GM03348 (cell line): Measurements from ENCODE around the gene IL1R2.

Experiments used
- DNase-seq: peaks from one replicate; pipeline ENCODE4 v3.0.0; 2012; ENCODE audit warnings: low spot score

The IL1R2 gene

DNA sequence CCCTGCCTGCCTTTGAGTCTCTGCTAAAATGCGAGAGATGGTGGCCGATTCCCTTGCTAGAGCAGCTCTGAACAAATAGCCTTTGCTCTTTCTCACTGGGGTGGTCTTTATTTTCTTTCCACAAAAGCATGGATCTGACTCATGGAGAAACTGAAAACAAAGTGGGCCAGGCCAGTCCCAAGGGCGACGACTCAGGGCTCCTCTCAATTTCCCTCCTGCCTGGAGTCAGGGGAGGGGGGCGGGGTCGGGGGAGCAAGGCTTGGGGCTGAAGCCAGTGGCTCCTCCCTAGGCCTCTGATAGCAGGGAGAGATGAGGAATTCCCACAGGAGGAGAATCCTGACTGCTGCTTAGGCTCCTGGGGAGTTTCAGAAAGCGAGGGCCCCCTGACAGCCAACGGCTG is 17.1 kb upstream of the IL1R2 start:
- no peak for DNase-seq

DNA sequence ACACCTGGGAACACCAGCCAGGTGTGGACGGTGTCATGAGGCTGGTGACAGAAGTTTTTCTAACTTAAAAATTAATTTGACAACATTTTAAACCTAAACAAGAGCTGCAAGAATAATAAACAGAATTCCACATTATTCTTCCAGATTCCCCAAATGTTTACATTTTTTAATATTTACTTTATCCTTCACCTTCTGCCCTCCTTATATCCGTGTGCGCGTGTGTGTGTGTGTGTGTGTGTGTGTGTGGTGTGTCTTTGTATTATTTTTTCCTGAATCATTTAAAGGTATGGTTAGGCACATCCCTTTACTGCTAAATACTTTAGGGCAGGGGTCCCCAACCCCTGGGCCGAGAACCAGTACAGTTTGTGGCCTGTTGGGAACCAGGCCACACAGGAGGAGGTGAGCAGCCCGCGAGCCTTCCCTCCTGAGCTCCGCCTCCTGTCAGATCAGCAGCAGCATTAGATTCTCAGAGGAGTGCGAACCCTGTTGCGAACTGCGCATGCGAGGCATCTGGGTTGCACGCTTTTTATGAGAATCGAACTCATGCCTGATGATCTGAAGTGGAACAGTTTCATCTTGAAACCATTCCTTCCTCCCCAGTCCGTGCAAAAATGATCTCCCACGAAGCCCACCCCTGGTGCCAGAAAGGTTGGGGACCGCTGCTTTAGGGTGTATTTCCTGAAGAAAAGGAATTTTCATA is 16.4 kb upstream of the IL1R2 start:
- DNase-seq, result no peak

DNA sequence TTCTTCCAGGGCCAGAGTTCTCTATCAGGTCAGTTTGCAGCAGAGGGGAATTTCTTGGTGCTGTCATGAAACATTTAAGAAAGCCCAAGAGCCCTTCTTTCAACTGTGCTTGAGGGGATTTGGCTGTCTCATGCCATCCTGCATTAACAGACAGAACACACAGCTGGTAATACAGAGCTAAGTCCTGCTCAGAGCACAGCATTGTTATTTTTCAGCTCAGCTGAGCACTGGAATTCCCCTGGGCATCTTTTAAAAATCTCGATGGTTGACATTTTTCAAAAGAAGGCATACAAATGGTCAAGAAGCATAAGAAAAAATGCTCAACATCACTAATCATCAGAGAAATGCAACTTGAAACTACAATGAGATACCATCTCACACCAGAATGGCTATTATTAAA is 14.9 kb upstream of the IL1R2 start:
- no peak for DNase-seq

DNA sequence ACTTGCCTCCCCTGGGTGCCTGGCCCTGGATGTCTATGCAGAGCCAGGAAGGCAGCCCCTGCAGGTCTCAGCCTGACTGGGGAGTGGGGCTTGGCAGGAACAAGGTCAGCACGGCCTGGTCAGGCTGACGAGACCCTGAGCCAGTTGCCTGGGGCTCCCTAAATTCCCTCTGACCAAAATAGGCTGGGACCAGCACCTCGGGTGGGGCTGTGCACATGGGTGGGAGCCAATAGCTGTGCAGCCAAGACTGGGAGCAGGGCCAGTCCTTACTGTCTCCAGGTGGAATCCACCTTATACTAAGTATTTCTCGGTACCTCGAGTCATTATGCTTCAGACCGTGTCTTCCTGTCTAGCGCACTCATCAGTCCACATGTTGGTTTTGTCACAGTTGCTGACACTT is 11.4 kb upstream of the IL1R2 start:
- DNase-seq, result no peak

DNA sequence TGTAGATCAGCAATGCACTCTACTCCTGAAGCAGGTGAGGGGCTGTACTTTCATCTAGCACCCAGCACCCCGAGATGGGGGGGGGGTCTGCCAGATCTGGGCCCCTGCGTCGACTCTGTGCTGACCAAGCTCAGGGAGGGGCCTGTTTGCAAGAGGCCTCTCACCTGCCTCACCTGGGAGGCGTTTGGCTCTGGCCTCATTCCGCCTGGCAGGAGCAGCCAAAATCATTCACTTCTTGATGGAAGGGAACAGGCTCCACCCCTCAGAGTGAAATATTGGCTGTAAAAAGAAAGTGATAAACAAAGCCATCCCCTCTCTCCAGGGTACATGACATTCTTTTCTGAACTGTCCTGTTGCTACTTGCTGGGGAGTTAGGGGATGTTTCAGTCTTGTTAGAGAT is 10.7 kb upstream of the IL1R2 start:
- no peak for DNase-seq

DNA sequence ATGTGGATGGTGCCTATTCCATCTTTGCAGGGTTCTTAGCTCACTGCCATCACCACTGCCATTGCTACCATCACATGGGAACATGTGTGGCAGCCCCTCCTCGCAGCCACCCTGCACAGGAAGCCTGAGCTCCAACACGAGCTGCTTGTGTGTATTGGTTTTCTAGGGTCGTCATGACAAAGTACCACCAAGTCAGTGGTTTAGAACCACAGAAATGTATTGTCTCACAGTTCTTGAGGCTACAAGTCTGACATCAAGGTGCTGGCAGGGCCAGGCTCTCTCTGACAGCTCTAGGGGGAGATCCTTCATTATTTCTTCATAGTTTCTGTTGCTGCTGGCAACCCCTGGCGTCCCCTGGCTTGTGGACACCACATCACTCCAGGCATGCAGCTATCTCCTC is 10.3 kb upstream of the IL1R2 start:
- DNase-seq, result no peak

DNA sequence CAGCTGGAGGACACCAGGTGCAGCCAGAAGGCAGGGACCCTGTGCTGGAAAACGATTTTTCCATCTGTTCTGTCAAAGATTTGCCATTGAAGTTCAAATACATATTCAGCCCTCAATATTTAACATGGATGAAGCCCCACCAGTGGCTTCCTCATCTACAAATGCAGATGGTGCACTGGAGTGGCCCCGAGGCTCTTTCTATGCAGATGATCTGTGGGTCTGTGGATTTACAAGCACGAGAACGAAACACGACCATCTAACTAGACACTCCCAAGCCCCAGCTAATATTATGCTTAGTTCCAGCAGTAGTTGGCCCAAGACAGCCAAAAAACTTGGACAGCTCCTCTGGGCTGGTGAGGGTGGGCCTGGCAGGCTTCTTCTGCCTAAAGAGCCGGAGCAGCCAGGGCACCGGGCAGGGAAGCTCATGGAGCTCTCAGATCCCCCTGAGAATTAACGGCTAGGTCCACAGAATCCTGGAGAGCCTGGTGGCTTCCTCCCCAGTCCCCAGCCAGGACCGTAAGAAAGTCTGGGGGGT is 9.2 kb upstream of the IL1R2 start:
- DNase-seq, result no peak

DNA sequence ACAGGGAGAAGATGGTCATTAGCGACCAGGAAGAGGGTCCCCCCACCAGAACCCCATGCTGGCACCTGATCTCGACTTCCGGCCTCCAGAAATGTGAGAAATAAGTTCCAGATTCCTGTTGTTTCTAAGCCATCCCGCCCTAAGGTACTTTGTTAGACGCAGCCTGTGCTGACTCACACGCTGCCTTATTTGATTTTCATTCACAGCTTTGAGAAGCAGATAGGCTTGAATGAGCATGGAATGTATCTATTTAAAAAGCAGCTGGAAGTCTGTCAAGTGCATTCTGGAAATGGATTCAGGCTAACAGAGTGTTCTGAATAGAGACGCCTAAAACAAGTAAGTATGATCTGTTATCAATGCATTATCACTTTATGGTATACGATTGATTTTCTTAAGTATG is 8.3 kb upstream of the IL1R2 start:
- peak; percentile 62 for DNase-seq

DNA sequence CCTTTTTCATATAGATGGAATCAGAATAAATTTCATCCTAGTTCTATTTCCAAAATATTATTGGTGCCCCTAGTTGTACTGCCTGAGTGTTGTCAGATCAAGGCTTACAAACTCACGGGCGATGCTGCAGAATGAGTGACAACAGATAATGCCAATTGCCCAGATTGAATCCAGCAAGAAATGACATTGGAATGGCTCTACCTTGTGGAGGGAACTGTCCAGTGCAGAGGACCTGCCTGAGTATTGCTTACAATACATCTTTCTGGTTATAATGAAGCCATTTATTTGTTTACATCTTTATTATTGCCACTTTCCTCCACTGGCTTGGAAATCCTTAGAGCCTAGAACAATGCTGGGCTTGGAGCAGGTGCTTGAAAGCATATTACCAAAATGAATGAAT is 7.8 kb upstream of the IL1R2 start:
- peak; percentile 37 for DNase-seq

DNA sequence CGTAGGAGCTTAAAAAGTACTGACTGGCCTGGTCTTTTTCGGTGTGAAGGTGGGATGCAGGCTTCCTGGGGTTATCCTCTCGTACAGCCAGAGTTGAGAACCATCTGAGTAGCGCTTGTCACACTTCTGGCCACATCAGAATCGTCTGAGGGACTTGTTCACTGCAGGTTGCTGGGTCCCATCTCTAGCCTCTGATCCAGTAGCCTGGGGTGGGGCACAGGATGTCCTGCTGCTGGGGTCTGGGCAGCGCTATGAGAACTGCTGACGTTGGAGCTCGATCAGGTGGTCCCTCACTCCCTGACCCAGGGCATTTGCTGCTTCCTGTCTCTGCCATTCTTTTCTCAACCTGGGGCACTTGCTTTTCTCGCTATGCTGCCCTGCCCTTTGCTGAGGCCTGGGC is 7.1 kb upstream of the IL1R2 start:
- no peak for DNase-seq

DNA sequence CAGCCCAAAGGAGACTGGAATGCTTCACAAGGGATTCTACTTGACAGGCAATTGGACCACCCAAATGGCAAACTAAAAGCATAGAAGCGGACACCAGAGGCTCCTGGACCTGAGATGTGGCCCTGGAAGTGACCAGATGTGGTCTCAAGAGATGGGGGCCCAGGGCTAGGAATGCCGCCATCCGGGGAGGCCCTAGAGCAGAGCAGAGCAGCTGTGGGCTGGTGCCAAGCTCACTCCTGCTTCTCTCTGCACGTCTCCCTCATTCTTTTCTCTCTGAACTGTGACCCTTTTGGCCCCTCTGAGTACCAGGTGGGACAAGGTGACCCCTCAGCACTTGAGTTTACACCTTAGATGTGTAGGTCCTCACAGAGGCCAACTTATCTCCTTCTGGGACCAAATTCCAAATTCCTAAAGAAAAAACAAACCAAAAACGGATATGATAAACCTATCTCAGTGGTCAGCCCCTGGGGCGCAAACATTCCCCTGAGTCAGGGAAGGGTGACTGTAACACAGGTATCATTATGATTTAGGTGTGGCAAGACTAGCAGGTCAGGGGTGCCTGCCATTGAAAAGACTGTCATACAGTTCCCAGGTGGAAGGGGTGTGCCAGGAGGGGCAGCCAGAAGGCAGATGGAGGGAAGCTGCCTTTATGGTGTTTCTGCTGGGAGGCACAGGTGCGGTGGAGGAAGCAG is 6.5 kb upstream of the IL1R2 start:
- no peak for DNase-seq

DNA sequence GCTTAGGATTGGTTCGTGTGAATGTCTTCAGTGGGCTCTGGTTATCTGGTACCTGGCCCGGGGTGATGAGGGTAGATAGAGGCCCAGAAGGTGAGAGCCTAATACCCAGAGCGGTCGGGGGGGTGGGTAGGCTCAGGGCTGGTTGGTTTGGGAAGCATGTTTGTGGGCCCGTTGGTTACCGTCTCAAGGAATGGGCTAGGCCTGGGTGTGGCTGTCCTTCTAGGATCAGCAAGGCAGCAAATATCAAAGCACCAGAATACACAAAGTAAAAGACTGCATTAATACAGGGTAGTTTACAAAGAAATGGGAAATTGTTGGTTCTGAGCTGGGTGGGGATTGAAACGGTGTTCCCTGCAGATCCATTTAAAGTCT is 6.0 kb upstream of the IL1R2 start:
- no peak for DNase-seq

DNA sequence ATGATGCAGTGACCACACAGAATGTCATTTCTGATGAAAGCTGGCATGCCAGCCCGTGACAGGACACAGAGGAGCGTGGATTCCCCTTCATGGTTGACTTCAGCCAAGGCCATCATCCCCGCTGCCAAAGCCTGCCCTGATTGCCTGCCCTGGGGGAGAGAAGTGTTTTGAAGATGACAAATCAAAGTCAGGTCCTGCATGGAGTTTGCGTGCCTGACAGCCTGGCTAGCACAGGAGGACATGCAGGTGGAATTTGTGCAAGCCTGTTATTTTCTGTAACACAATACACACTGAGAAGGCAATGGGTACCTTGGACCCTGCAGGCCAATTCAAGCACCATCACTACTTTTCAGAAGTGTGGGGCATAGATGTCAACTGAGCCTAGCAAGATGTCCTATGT is 5.4 kb upstream of the IL1R2 start:
- DNase-seq, result no peak

DNA sequence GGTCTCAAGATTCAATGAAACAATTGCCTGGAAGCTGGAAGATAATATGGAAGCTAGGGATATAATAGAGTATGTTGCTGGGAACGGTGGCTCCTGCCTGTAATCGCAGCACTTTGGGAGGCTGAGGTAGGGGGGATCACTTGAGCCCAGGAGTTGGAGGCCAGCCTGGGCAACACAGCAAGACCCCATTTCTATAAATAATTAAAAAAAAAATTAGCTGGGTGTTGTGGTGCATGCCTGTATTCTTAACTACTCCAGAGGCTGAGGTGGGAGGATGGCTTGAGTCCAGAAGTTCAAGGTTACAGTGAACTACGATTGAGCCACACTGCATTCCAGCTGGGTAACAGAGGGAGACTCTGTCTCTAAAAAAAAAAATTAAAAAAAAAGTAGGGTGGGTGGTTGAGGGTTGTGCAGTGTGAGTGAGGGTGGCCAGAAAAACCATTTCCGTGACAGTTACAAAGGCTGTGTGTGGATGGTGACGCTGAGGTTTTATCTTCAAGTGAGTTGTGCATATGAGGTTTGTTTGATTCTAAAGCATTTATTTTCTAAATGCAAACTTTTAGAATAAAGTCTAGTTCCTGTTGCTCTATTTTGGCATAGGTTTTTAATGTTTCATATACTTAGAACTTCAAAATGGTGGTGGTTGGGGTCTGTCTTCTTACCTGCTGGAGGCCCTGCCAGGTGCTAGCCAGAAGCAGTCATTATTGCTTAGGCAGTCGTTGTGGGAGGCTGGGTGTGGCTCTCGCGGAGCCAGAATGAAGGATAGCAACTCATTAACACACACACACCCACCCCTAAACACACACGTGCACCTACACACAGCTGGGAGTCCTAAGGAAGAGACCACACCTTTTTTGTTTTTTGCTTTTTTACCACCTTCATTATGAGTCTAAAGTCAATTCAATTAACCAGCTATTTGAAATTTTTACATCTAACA is 4.7 kb upstream of the IL1R2 start:
- no peak for DNase-seq

DNA sequence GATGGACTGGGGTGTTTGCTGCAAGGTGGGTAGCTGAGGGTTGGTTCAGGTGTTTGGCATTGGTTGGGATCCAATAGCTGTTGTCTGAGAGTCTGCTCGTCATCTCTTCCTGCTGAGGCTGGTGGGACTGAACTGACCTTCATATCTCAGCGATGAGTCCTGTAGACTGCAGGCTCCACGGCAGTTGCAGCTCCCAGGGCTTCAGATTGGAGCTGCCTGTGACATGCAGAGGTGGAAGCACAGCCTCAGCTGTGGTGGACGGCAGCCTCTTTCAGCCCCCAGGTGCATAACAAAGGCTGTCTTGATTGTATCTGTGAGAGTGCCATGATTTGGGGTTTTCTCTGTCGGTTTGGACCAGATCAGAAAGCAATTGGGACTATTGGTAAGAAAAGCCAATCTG is 3.9 kb upstream of the IL1R2 start:
- no peak for DNase-seq

DNA sequence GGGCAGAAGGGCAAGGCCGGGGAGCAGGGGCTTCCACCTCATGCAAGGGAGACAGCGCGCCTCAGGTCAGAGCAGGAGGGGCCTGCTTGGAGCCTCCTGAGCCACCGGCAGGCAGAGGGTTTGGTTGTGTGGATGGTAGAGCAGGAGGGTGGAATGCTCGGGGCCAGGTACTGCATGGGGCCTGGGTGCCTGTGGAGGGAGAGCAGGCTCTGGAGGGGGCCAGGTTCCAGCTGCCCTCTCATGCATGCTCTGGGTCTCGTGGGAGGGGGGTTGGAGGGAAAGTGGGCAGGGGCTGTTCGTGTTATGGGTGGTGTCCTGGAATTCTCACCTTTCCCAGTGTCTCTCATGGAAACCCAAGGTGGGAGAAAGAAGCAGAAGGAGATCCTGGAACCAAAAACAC is 3.2 kb upstream of the IL1R2 start:
- no peak for DNase-seq

DNA sequence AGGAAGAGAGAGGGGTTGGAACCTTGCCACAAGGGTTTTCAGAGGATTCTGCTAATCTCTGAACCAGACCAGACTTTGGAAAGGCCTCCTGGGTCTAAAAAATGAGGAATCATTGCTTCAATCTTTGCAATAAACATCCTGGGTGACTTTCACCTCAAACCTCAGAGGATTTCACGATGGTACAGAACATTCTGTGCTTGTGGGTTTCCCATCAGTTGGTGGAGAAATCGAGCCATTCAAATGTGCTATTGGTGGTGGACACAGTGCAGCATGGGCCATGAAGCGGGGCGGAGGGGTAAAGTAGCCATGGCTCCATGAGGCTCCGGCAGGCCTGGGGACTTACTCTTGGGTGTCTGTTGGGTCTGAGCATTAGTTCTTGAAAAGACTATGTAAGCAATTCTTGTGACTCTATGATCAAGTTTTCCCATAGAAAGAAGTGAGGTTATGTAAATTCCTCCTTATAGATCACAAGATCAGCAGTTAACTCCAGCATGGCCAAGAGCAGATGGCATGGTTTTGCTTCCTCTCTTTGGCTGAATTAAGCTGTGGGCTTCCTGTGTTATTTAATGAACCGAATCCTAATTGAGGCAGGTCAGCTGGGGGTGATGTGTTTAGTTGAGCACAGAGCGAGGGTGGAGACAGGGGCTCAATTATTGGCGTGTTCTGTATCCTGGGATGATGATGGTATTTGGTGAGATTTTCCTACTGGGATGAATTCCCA is 1.9 kb upstream of the IL1R2 start:
- no peak for DNase-seq

DNA sequence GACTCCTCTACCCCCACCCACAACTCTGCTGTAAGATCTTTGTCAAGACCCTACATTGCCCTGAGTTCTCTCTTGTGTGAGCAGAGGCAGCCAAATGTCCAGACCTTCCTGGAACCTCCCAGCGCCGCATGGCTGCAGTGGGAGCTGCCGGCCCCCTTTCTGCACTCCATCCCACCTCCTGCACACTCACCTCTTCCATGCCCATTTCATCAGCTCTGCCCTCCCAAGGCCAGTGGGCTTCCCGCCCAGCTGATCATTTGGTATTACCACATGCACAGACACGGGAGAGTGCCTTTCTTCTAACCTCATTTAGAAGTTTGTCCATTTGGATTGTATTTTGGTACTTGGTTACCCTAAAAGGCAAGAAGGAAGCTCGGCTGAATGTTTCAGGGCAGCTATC is 2.0 kb downstream of the IL1R2 start:
- DNase-seq, result no peak

DNA sequence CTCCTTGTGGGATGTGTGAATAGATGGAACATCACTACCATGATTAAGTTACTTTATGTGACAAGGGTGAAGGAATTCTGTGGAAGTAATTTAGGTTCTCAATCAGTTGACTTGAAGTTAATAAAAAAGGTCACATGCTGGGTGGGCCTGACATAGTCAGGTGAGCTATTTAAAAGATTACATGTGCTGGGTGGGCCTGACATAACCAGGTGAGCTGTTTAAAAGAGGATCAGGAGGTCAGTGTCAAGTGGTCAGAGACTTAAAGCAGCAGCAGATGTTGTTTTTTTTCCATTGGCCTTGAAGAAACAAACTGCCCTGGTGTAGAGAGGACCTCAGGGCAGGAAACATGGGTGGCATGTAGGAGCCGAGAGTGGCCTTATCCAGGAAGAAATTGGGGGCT is 3.3 kb downstream of the IL1R2 start:
- DNase-seq, result no peak

DNA sequence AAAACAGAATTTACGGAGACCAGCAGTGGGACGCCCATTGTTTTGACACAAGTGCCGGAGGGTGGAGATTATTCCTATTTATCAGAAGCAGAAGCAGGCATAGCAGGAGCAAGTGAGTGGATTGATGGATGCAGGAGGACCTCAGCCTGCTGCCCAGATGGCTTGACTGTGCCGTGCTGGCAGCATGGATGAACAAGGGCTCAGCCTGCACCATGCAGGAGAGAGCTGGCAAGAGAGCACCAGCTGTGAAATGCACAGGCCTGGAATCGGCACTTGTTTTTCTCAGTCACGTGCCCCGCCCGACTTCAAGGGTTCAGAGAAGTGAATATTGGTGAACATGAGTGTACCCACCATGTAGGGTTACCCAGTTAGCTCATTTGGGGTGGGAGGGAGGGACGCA is 4.0 kb downstream of the IL1R2 start:
- DNase-seq, result no peak

DNA sequence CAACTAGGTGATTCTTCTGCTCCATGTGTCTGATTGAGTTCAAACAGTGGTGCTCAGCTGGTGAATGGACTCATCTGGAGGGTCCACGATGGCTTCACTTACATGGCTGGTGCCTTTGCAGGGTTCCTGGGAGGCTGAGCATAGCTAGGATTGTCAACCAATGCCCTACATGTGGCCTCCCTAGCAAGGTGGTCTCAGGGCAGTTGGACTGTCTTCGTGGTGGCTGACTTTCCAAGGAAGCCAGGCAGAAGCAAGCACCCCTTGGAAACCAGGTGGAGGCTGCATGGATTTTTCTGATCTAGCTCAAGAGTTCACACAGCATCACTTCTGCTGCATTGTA is 6.8 kb downstream of the IL1R2 start:
- no peak for DNase-seq
